HepG2 (cell line): ENCODE measurements around the gene PARK7. TPM values are rescaled to one million over a fixed set of nuclear protein-coding genes. Genes with fewer than 3 reads are reported as not detected.

ENCODE experiments used
- ATAC-seq: fragments of 200-7000 bp; cut with Tn5 transposase; 3 replicates; pipeline ENCODE4 v1.9.1; 2020; ENCODE audit warnings: mild to moderate bottlenecking, moderate library complexity
- BruUV-seq: library from RNA; stranded (reverse); fragments of 400-500 nt; replicated peaks from 2 replicates; lab custom pipeline; 2021; lab: Mats Ljungman, UMichigan
- CTCF ChIA-PET: fragments of 300-600 bp; formaldehyde crosslinking; extraction: SDS; loops from one replicate; lab custom pipeline; 2021; ENCODE audit warnings: low total read pairs, inconsistent platforms, low intra/inter-chr PET ratio; lab: Yijun Ruan, JAX
- POLR2A ChIA-PET: fragments of 350-600 bp; sonication (Branson Sonifier 250); formaldehyde crosslinking; loops from one replicate; lab custom pipeline; 2020; ENCODE audit warnings: antibody characterized with exemption, inconsistent platforms; lab: Yijun Ruan, JAX
- DNase-seq: peaks from one replicate; pipeline ENCODE4 v3.0.0-alpha.2; 2015; ENCODE audit warnings: low spot score
- FAIRE-seq: peaks from 3 replicates; lab custom pipeline; 2011; peaks lifted over from hg19 to GRCh38; lab: Jason Lieb, UNC
- H2AFZ ChIP-seq: one replicate; pipeline ENCODE4 v1.6.1; 2011; ENCODE audit warnings: low read length, inconsistent platforms
- H3K27ac ChIP-seq: fragments of 300-600 bp; 3 replicates; pipeline ENCODE4 v1.8.0; 2011; ENCODE audit warnings: mixed run types, mild to moderate bottlenecking, mixed read lengths, low read length, inconsistent platforms; ENCODE audit not compliant: insufficient read depth; ENCODE audit errors: extremely low read length
- H3K27me3 ChIP-seq, 2 experiments: fragments of 200-600 bp in 1 of 2; 2 replicates in 1 of 2; 3 replicates in 1 of 2; pipeline versions ENCODE4 v1.6.0 to v1.8.0; 2011; ENCODE audit warnings: low read length in 2 of 2, mild to moderate bottlenecking in 2 of 2, moderate library complexity in 2 of 2, inconsistent platforms in 1 of 2; ENCODE audit not compliant: insufficient read depth in 2 of 2, control insufficient read depth in 1 of 2
- H3K36me3 ChIP-seq, 2 experiments: fragments of 200-600 bp in 1 of 2; replicated peaks in 1 of 2; 2 replicates in 1 of 2; 3 replicates in 1 of 2; pipeline versions ENCODE4 v1.5.1 to v1.8.0; 2011; ENCODE audit warnings: low read length in 2 of 2, inconsistent platforms in 1 of 2; ENCODE audit not compliant: insufficient read depth in 2 of 2, control insufficient read depth in 1 of 2
- H3K4me1 ChIP-seq: 2 replicates; pipeline ENCODE4 v1.5.1; 2012; ENCODE audit warnings: low read length, inconsistent platforms; ENCODE audit not compliant: insufficient read depth
- H3K4me2 ChIP-seq: 2 replicates; pipeline ENCODE4 v1.6.0; 2011; ENCODE audit warnings: low read depth, low read length, inconsistent platforms
- H3K4me3 ChIP-seq, 3 experiments: fragments of 200-600 bp in 1 of 3; sonication (generic), shearing (Covaris generic) in 1 of 3; replicated peaks in 1 of 3; 2 replicates each; pipeline ENCODE4 v1.5.1; 2011 to 2016; ENCODE audit warnings: low read length in 3 of 3, inconsistent platforms in 2 of 3, low read depth in 2 of 3, mild to moderate bottlenecking in 2 of 3, control low read depth in 1 of 3, mixed read lengths in 1 of 3; ENCODE audit not compliant: insufficient read depth in 1 of 3
- H3K79me2 ChIP-seq: one replicate; pipeline ENCODE4 v1.6.1; 2011; ENCODE audit warnings: low read length, inconsistent platforms; ENCODE audit not compliant: insufficient read depth
- H3K9ac ChIP-seq: 2 replicates; pipeline ENCODE4 v1.6.0; 2011; ENCODE audit warnings: mild to moderate bottlenecking, low read depth, low read length, inconsistent platforms; ENCODE audit not compliant: insufficient read depth
- H3K9me3 ChIP-seq: 2 replicates; pipeline ENCODE4 v1.5.1; 2012; ENCODE audit warnings: mild to moderate bottlenecking, low read length
- H4K20me1 ChIP-seq: 2 replicates; pipeline ENCODE4 v1.6.0; 2011; ENCODE audit warnings: inconsistent platforms, mild to moderate bottlenecking, low read length, moderate library complexity; ENCODE audit not compliant: insufficient read depth
- ARID5B ChIP-seq: IDR thresholded peaks from 2 replicates; pipeline ENCODE4 v1.4.0; 2020; ENCODE audit warnings: mild to moderate bottlenecking, missing genetic modification reagents
- ATF2 ChIP-seq: sonication (generic); formaldehyde crosslinking; IDR thresholded peaks from 2 replicates; pipeline ENCODE4 v1.4.0; 2020; ENCODE audit warnings: missing genetic modification reagents
- ATF7 ChIP-seq, 2 experiments: fragments of 450-650 bp in 1 of 2; sonication (generic) in 1 of 2; formaldehyde crosslinking in 1 of 2; IDR thresholded peaks; 2 replicates each; pipeline versions ENCODE4 v1.4.0 to v1.6.1; 2016 to 2020; ENCODE audit warnings: antibody characterized with exemption in 1 of 2, mild to moderate bottlenecking in 1 of 2, missing genetic modification reagents in 1 of 2
- LRRFIP1 ChIP-seq: sonication (generic); formaldehyde crosslinking; conservative IDR thresholded peaks from 2 replicates; pipeline ENCODE4 v1.4.0; 2020; ENCODE audit warnings: missing genetic modification reagents
- MAFK ChIP-seq, 2 experiments: IDR thresholded peaks in 1 of 2; conservative IDR thresholded peaks in 1 of 2; 2 replicates each; pipeline ENCODE4 v1.6.1; 2011; ENCODE audit warnings: improper control_type of control experiment in 2 of 2, low read length in 2 of 2
- NRL ChIP-seq: sonication (generic); formaldehyde crosslinking; IDR thresholded peaks from 2 replicates; pipeline ENCODE4 v1.5.0; 2020; ENCODE audit warnings: missing genetic modification reagents, mild to moderate bottlenecking, moderate library complexity, borderline replicate concordance
- POLR2A ChIP-seq, 2 experiments: IDR thresholded peaks; 2 replicates each; pipeline ENCODE4 v1.6.1; 2011; ENCODE audit warnings: low read depth in 2 of 2, low read length in 2 of 2, mild to moderate bottlenecking in 1 of 2, moderate library complexity in 1 of 2; ENCODE audit not compliant: insufficient read depth in 1 of 2
- SIN3A ChIP-seq: IDR thresholded peaks from 2 replicates; pipeline ENCODE4 v1.6.1; 2011; ENCODE audit warnings: low read depth, mild to moderate bottlenecking, control low read depth, low read length, borderline replicate concordance
- SKIL ChIP-seq: sonication (generic); formaldehyde crosslinking; IDR thresholded peaks from 2 replicates; pipeline ENCODE4 v1.8.0; 2022; ENCODE audit warnings: missing genetic modification reagents, mild to moderate bottlenecking, moderate library complexity, borderline replicate concordance
- TMF1 ChIP-seq: sonication (generic); formaldehyde crosslinking; IDR thresholded peaks from 2 replicates; pipeline ENCODE4 v1.8.1; 2022; ENCODE audit warnings: low read depth, missing genetic modification reagents
- ZNF430 ChIP-seq: sonication (generic); formaldehyde crosslinking; IDR thresholded peaks from 2 replicates; pipeline ENCODE4 v1.9.0; 2021; ENCODE audit warnings: mild to moderate bottlenecking, missing genetic modification reagents
- WGBS: methylation state at CpG from one replicate; pipeline ENCODE4 v1.1.6; 2017; ENCODE audit warnings: low lambda C conversion rate; 5-methylcytosine and 5-hydroxymethylcytosine counted together
- in situ Hi-C: cut with HindIII; loops from 2 replicates; pipeline ENCODE4 v1.10.0; 2017; ENCODE audit warnings: low pct_unique_long_range_greater_than_20kb; ENCODE audit not compliant: extremely low pct_ligation_motif_present
- intact Hi-C: fragments of 100-400 bp; cut with micrococcal nuclease; formaldehyde crosslinking; loops from one replicate; pipeline ENCODE4 v1.10.0; 2022; ENCODE audit not compliant: unreplicated experiment
- polyA plus RNA-seq, 8 experiments: library from polyadenylated mRNA; depleted of rRNA in 3 of 8; stranded (reverse) in 7 of 8; unstranded in 1 of 8; fragments of >200 nt; fragmentation: Illumina TruSeq in 4 of 8; extraction: Trizol in 4 of 8; gene quantifications; 2 replicates each; pipeline versions ENCODE4 v1.2.1 to v1.2.3, GENCODE V29; 2011 to 2016; ENCODE audit warnings: low read depth in 4 of 8, missing spikeins in 1 of 8, mixed read lengths in 1 of 8; ENCODE audit not compliant: insufficient read depth in 1 of 8
- total RNA-seq, 5 experiments: library from RNA; depleted of rRNA; stranded (reverse); fragments of >200 nt; fragmentation: Illumina TruSeq; extraction: Trizol; gene quantifications; 2 replicates each; pipeline ENCODE4 v1.2.3, GENCODE V29; 2016; ENCODE audit warnings: low read depth in 1 of 5

The PARK7 gene
- total and polyA plus RNA-seq, 2 of the 13 experiments (the other 11 are each of a cell fraction or from before 2014, with no cell fraction given): 212 to 296 TPM

GRCh38 chr1:8023287-8023994, 61.9 kb downstream of the PARK7 start (continued):
- TF ChIP-seq ZNF430 (CRISPR knock-in tag) (peak; percentile 63; the same call in 1 of the 2 replicates), ARID5B (0 out of 2 replicates have a peak, but pooled peaks have one; percentile 19), MAFK (conservative IDR thresholded peaks at IDR 0.05 in 1 of 2, IDR thresholded peaks at IDR 0.05 in 1 of 2; ENCODE audit: low read length in 2 of 2) (no peak)

- peak overlapping the region; percentile 74 for H3K4me2 ChIP-seq
- no TSS peak for BruUV-seq
- no peak overlapping the region for H2AFZ ChIP-seq
- peak overlapping the region; percentile 88 to 100 (median 94) for H3K4me3 ChIP-seq
- in situ Hi-C loops (loop anchor here (10.0 kb wide), 1 partner anchor 211 kb away; no protein-coding TSS in a partner anchor), intact Hi-C loops (loop anchor here (10.0 kb wide), 1 partner anchor 131 kb away; no protein-coding TSS in a partner anchor)
- FAIRE-seq (no peak), ATAC-seq (no peak), DNase-seq (no peak)
- peak overlapping the region; percentile 100 for H3K9ac ChIP-seq
- H3K36me3 ChIP-seq: peaks cover 6 to 49% of the 10 kb centered on the region in 2 experiments; a peak in 4 of 5 replicates
- CTCF ChIA-PET: no interaction called here
- H4K20me1 ChIP-seq: peaks cover 71% of the 10 kb centered on the region
- 0% methylated on average over 1 of the region's 1 CpG for WGBS
- H3K27ac ChIP-seq: peak overlapping the region; percentile 71
- no peaks in the 10 kb centered on the region for H3K9me3 ChIP-seq
- H3K79me2 ChIP-seq: peaks cover 90% of the 10 kb centered on the region
- POLR2A ChIA-PET: interaction anchor here (0.8 to 2.5 kb wide), 8 partner anchors 8 to 292 kb away, joined by 3 to 9 read pairs (median 4); no protein-coding TSS in a partner anchor
- peaks cover 0 to 5% of the 10 kb centered on the region in 2 experiments; a peak in 1 of 5 replicates for H3K27me3 ChIP-seq
- H3K4me1 ChIP-seq: peaks cover 37% of the 10 kb centered on the region
- TF ChIP-seq POLR2A (IDR thresholded peaks at IDR 0.05; ENCODE audit: insufficient read depth in 1 of 2, low read depth in 2 of 2, low read length in 2 of 2) (no peak), SKIL (CRISPR knock-in tag) (no peak), SIN3A (0 out of 2 replicates have a peak, but pooled peaks have one; percentile 38), ATF7 (IDR thresholded peaks at IDR 0.05) (no peak), ATF7 (CRISPR knock-in tag; IDR thresholded peaks at IDR 0.05) (no peak), NRL (CRISPR knock-in tag) (no peak), ATF2 (CRISPR knock-in tag) (no peak), LRRFIP1 (CRISPR knock-in tag) (no peak), TMF1 (CRISPR knock-in tag) (no peak)
Measured at GRCh38 chr1:8023995-8024313, 62.4 kb downstream of the PARK7 start.
